PC-9 (cell line): ENCODE measurements around the gene HMX1.

Experiments
- EZH2 ChIP-seq: fragments of 200-600 bp; sonication (generic); IDR thresholded peaks from 2 replicates; pipeline ENCODE4 v1.8.0; 2017; ENCODE audit warnings: antibody characterized with exemption, low read depth
- TF ChIP-seq, protein P1 (sequence below): fragments of 200-600 bp; sonication (generic); conservative IDR thresholded peaks from 2 replicates; pipeline ENCODE4 v1.6.1; 2017; ENCODE audit warnings: mixed run types, antibody characterized with exemption, mild to moderate bottlenecking, moderate library complexity

DNA sequence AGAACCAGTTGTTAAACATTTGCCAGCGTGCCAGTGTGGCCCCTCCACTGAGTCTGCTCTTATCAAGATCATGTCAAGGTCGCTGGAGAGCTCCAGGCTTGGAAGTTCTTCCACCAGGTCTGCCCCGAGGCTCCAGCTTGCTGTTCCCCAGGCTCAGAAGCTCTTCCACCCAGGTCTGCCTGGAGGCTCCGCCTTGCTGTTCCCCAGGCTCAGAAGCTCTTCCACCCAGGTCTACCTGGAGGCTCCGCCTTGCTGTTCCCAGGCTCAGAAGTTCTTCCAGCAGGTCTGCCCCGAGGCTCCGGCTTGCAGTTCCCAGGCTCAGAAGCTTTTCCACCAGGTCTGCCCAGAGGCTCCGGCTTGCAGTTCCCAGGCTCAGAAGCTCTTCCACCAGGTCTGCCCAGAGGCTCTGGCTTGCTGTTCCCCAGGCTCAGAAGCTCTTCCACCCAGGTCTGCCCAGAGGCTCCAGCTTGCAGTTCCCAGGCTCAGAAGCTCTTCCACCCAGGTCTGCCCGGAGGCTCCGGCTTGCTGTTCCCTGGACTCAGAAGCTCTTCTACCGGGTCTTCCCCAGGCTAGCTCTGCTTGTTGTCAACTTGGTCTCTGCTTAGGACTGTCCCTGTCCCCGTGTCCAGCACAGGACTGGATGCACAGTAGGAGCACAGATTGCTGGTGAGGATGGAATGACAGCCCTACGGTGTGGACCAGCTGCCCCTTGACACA lies 54.4 kb downstream of the HMX1 start:
- TF ChIP-seq, protein P1, sequence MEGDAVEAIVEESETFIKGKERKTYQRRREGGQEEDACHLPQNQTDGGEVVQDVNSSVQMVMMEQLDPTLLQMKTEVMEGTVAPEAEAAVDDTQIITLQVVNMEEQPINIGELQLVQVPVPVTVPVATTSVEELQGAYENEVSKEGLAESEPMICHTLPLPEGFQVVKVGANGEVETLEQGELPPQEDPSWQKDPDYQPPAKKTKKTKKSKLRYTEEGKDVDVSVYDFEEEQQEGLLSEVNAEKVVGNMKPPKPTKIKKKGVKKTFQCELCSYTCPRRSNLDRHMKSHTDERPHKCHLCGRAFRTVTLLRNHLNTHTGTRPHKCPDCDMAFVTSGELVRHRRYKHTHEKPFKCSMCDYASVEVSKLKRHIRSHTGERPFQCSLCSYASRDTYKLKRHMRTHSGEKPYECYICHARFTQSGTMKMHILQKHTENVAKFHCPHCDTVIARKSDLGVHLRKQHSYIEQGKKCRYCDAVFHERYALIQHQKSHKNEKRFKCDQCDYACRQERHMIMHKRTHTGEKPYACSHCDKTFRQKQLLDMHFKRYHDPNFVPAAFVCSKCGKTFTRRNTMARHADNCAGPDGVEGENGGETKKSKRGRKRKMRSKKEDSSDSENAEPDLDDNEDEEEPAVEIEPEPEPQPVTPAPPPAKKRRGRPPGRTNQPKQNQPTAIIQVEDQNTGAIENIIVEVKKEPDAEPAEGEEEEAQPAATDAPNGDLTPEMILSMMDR = no peak
- no peak for TF ChIP-seq EZH2
